Heart left ventricle (tissue), 13 donors: ENCODE measurements around the gene VWC2L.

Source experiments
- CTCF ChIP-seq, 12 donors: fragments of 200-600 bp; sonication (generic) in 4 of 12; IDR thresholded peaks; one replicate each; pipeline versions ENCODE4 v1.5.0 to v1.8.0; 2018 to 2022; ENCODE audit warnings: antibody characterized with exemption in 12 of 12, mild to moderate bottlenecking in 5 of 12
- POLR2A ChIP-seq, 2 donors: fragments of 450-650 bp; IDR thresholded peaks; one replicate each; pipeline ENCODE4 v1.6.1; 2017; ENCODE audit warnings: antibody characterized with exemption in 2 of 2, mild to moderate bottlenecking in 2 of 2, moderate library complexity in 2 of 2
- donor health status: ischemic (EF 13 %, LVEDD 7.1; RV severe dilation, severe dysfunction).
- donor health status: DM: no; HTN: yes; CAD: no.
- donor health status: DM: no; HTN: no; CAD: no.
- donor health status: ischemic (EF 25% LVEDD 6.9; RV normal size, moderate dysfunction).
- donor health status: ischemic (EF 25% LVEDD 5.7; RV mildly dilated, moderate dysfunction).
- donor health status: ischemic (EF 35%, LVEDD 5.7; RV mildly dilated, moderate dysfunction).
- donor health status: nonischemic (EF 11% LVEDD 7.7; RV severe dilation, severe dysfunction).
- donor health status: DM: yes; HTN: yes; CAD: no.
- donor health status: PGD.
- donor health status: ischemic (EF 29% LVEDD 5.4; RV normal size, mild dysfunction).
- donor health status: nonischemic (EF 23%, LVEDD 6.1; RV moderate dilation, normal function).

DNA sequence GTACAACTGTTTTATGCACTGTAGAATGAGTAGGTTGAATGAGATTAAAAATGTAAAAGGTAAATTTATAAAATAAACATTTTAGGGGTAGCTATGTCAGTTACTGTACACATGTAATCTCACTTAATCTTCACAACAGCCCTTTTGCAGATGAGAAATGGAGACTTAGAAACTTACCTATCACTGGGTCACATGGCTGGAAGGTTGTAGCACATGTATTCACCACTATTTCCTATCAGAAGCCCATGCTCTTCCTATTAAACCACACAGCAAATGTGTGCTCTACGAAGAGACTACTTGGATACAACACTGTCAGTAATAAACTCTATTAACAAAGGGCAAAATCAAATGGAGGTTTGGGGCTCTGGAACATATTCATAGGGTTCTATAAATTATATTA, 60.5 kb downstream of the VWC2L start:
- no peak for TF ChIP-seq POLR2A (IDR thresholded peaks at IDR 0.05)
- TF ChIP-seq CTCF (IDR thresholded peaks at IDR 0.05): no peak
